ENCODE measurements around the gene FARP1. TPM values are rescaled to one million over a fixed set of nuclear protein-coding genes. Genes with fewer than 3 reads are reported as not detected.

The FARP1 gene
- total RNA-seq, 2 donors from 2014 or later, result 89.5 to 93.6 TPM

DNA sequence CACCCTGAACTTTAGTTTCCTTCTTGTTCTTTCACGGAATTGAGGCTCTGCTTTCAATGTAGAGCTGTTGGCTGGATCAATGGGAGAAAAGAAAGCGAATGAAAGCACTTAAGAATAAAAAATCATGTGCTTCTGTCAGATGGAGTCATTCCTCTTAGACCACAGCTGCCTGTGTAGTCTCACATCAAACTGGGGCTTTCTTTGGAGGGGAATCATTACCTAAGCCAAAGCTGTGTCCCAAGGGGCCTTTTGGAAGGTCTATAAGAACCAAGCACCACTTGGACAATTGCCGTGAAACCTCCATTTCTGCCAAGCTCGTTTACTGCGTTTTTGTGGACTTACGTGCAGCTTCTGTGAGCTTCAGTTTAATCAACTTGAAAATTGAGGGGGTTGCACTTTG is 78.3 kb downstream of the FARP1 start:
- Histone ChIP-seq H3K4me1 (peaks cover 65% of the 10 kb centered on the region), H3K27ac (peak overlapping the region in 3 of 4 donors; percentile 66 to 84 (median 82)), H3K4me3 (no peak overlapping the region), H3K27me3 (no peaks in the 10 kb centered on the region), H3K36me3 (replicated peaks in 1 of 2; ENCODE audit: insufficient read depth in 1 of 2, low read depth in 2 of 2) (no peaks in the 10 kb centered on the region), H3K9me3 (no peaks in the 10 kb centered on the region)
- WGBS, 2 donors, result 73 to 79% methylated on average over 6 of the region's 6 CpGs
- no peak for DNase-seq
- TF ChIP-seq CTCF (IDR thresholded peaks at IDR 0.05) (no peak), POLR2A (IDR thresholded peaks at IDR 0.05) (no peak)
- no peak for ATAC-seq
- intact Hi-C loops (cut with DNase I), result loop anchor here (10.0 kb wide), 1 partner anchor 54 kb away; no protein-coding TSS in a partner anchor

DNA sequence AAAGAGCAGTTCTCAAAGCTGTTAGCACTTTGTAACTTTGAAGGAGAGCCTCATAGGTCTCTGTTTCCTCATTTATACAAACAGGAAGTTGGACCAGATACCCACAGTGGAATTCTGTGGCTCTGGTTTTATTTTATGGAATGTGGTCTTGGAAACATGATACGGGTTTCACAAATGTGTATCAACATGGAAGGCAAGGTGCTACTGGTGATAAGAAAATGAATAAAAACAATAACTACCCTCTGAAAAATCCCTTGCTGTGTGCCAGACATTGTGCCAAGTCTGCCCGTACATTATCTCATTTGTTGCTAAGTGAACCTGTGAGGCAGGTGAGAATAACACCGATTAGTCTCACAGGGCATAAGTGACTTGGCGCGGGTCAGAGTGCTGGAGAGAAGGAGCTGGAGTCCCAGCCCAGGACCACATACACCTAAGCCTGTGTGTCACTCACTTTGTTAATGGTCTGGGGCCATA is 79.2 kb downstream of the FARP1 start:
- no peaks in the 10 kb centered on the region for H3K27me3 ChIP-seq
- peak overlapping the region; percentile 66 to 84 (median 78) for H3K27ac ChIP-seq
- 8 to 22% methylated on average over 5 of the region's 5 CpGs for whole genome bisulfite sequencing, 2 donors
- intact Hi-C loops (cut with DNase I), result loop anchor here (10.0 kb wide), 1 partner anchor 53 kb away; no protein-coding TSS in a partner anchor
- no peaks in the 10 kb centered on the region for H3K9me3 ChIP-seq
- TF ChIP-seq CTCF (IDR thresholded peaks at IDR 0.05) (no peak), POLR2A (IDR thresholded peaks at IDR 0.05) (peak in 1 of 3 donors; percentile 31)
- DNase-seq, result peak; percentile 85 to 91 (median 88)
- H3K4me3 ChIP-seq, result no peak overlapping the region
- peaks cover 59% of the 10 kb centered on the region for H3K4me1 ChIP-seq
- peak; percentile 94 for ATAC-seq
- no peaks in the 10 kb centered on the region for H3K36me3 ChIP-seq (replicated peaks in 1 of 2; ENCODE audit: insufficient read depth in 1 of 2, low read depth in 2 of 2)

DNA sequence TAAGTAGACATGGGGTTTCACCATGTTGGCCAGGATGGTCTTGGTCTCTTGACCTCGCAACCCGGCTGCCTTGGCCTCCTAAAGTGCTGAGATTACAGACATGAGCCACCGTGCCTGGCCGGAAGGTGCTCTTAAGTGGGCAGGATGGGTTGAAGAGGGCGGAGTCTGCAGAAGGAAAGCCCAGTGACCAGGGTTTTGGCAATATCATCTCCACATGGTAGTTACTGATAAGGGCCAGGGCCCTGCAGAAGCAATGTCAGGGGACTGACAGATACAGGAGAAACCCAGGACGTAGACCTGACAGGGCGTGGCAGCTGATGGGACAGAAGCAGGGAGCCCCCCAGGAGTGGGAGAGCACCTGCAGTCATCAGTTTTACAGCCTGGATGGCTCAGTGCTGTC is 79.9 kb downstream of the FARP1 start:
- peak overlapping the region; percentile 66 to 84 (median 74) for H3K27ac ChIP-seq
- no peak overlapping the region for H3K4me3 ChIP-seq
- no peaks in the 10 kb centered on the region for H3K27me3 ChIP-seq
- ATAC-seq (no peak), DNase-seq (peak in 3 of 4 donors; percentile 29 to 46 (median 36))
- no peaks in the 10 kb centered on the region for H3K9me3 ChIP-seq
- 59 to 61% methylated on average over 6 to 7 of the region's 7 CpGs for WGBS, 2 donors
- no peaks in the 10 kb centered on the region for H3K36me3 ChIP-seq (replicated peaks in 1 of 2; ENCODE audit: insufficient read depth in 1 of 2, low read depth in 2 of 2)
- intact Hi-C loops (cut with DNase I), result loop anchor here (10.0 kb wide), 1 partner anchor 52 kb away; no protein-coding TSS in a partner anchor
- peaks cover 59% of the 10 kb centered on the region for H3K4me1 ChIP-seq
- TF ChIP-seq POLR2A (IDR thresholded peaks at IDR 0.05) (no peak), CTCF (IDR thresholded peaks at IDR 0.05) (no peak)

GRCh38 chr13:98223741-98224140 is 80.8 kb downstream of the FARP1 start:
- Histone ChIP-seq H3K27ac (peak overlapping the region; percentile 66 to 84 (median 74)), H3K36me3 (replicated peaks in 1 of 2; ENCODE audit: insufficient read depth in 1 of 2, low read depth in 2 of 2) (no peaks in the 10 kb centered on the region), H3K4me1 (peaks cover 59% of the 10 kb centered on the region), H3K4me3 (no peak overlapping the region), H3K27me3 (no peaks in the 10 kb centered on the region), H3K9me3 (no peaks in the 10 kb centered on the region)
- intact Hi-C loops (cut with DNase I), result loop anchor here (10.0 kb wide), 1 partner anchor 51 kb away; no protein-coding TSS in a partner anchor
- TF ChIP-seq POLR2A (IDR thresholded peaks at IDR 0.05) (no peak), CTCF (IDR thresholded peaks at IDR 0.05) (no peak)
- ATAC-seq (no peak), DNase-seq (peak in 1 of 4 donors; percentile 15)

DNA sequence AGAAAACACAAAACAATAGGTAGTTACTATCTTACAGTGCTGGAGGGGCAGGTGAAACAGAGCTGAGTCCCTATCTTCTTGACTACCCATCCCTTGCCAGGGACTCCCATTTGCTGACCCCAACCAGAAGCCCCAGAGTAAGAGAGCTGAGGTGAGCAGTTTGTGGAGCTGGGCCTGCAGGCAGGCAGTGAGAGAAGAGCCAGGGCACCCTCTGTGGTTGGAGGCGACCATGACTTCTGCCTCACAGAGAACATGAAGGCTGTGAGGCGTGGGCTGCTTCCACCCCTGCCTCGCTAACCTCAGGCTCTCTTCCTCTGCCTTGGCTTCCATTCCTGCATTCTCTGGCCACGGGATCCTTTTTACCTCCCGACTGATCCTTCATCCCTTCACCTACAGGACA is 81.7 kb downstream of the FARP1 start:
- peak overlapping the region in 3 of 4 donors; percentile 31 to 84 (median 66) for H3K27ac ChIP-seq
- 86 to 94% methylated on average over 5 of the region's 5 CpGs for WGBS, 2 donors
- peaks cover 61% of the 10 kb centered on the region for H3K4me1 ChIP-seq

More for the DNA sequence above, 81.7 kb downstream of the FARP1 start:
- no peaks in the 10 kb centered on the region for H3K36me3 ChIP-seq (replicated peaks in 1 of 2; ENCODE audit: insufficient read depth in 1 of 2, low read depth in 2 of 2)
- DNase-seq (no peak), ATAC-seq (no peak)
- no peak overlapping the region for H3K4me3 ChIP-seq
- TF ChIP-seq POLR2A (IDR thresholded peaks at IDR 0.05), result no peak
- no peak for TF ChIP-seq CTCF (IDR thresholded peaks at IDR 0.05)
- intact Hi-C loops (cut with DNase I), result loop anchor here (10.0 kb wide), 1 partner anchor 50 kb away; no protein-coding TSS in a partner anchor
- H3K9me3 ChIP-seq, result no peaks in the 10 kb centered on the region
- H3K27me3 ChIP-seq, result no peaks in the 10 kb centered on the region

Data from body of pancreas (tissue), 4 donors.